A549 (cell line): ENCODE data around the gene CYP21A2.

Experiments
- BHLHE40 ChIP-seq: IDR thresholded peaks from 2 replicates; pipeline ENCODE4 v1.6.1; 2012; ENCODE audit warnings: low read depth, low read length, inconsistent platforms
- HOXA7 ChIP-seq: fragments of 250-450 bp; sonication (Bioruptor Pico); IDR thresholded peaks from 2 replicates; pipeline ENCODE4 v1.5.0; 2020; ENCODE audit warnings: mild to moderate bottlenecking, moderate library complexity
- JUN ChIP-seq, 2 experiments: fragments of >200 bp; sonication (Bioruptor Twin); formaldehyde crosslinking; IDR thresholded peaks; 2 replicates in 1 of 2; 3 replicates in 1 of 2; pipeline ENCODE4 v1.6.1; 2016 to 2017
- PHF8 ChIP-seq: fragments of 200-600 bp; sonication (generic); IDR thresholded peaks from 2 replicates; pipeline ENCODE4 v1.6.1; 2016; ENCODE audit warnings: low read depth, mild to moderate bottlenecking, antibody characterized with exemption, moderate library complexity, borderline replicate concordance
- POLR2A ChIP-seq: IDR thresholded peaks from 2 replicates; pipeline ENCODE4 v1.6.1; 2012; ENCODE audit warnings: mild to moderate bottlenecking, low read length
- SMC3 ChIP-seq: fragments of >200 bp; sonication (Bioruptor Twin); formaldehyde crosslinking; IDR thresholded peaks from 3 replicates; pipeline ENCODE4 v1.6.1; 2018; ENCODE audit warnings: inconsistent platforms
- ZNF302 ChIP-seq: fragments of 250-450 bp; sonication (Bioruptor Pico); IDR thresholded peaks from 2 replicates; pipeline ENCODE4 v1.9.0; 2021; ENCODE audit warnings: inconsistent platforms, mild to moderate bottlenecking, moderate library complexity
- TF ChIP-seq, protein P1 (sequence below): fragments of >200 bp; sonication (Bioruptor Twin); formaldehyde crosslinking; IDR thresholded peaks from 3 replicates; pipeline ENCODE4 v1.5.1; 2016

DNA sequence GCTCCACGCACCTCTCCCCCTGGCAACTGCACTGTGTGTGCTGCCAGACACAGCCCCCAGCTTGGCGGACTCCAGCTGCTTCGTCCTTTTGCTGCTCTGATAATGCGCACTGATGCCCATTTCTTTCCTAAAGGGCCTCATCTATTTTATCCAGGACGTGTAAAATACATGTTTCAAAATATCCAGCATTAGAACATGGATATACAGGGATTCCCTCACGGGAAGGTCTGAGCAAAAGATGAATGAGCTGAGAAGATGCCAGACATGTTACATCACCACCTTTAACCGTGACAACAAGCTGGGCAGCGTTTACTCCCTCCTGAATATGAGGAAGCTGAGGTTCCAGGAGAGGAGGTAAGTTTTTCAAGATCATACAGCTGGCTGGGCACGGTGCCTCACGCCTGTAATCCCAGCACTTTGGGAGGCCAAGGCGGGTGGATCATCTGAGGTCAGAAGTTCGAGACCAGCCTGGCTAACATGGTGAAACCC is 38.1 kb downstream of the CYP21A2 start:
- TF ChIP-seq, protein P1, sequence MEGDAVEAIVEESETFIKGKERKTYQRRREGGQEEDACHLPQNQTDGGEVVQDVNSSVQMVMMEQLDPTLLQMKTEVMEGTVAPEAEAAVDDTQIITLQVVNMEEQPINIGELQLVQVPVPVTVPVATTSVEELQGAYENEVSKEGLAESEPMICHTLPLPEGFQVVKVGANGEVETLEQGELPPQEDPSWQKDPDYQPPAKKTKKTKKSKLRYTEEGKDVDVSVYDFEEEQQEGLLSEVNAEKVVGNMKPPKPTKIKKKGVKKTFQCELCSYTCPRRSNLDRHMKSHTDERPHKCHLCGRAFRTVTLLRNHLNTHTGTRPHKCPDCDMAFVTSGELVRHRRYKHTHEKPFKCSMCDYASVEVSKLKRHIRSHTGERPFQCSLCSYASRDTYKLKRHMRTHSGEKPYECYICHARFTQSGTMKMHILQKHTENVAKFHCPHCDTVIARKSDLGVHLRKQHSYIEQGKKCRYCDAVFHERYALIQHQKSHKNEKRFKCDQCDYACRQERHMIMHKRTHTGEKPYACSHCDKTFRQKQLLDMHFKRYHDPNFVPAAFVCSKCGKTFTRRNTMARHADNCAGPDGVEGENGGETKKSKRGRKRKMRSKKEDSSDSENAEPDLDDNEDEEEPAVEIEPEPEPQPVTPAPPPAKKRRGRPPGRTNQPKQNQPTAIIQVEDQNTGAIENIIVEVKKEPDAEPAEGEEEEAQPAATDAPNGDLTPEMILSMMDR: no peak
- no peak for TF ChIP-seq SMC3
- TF ChIP-seq BHLHE40: no peak
- no peak for TF ChIP-seq HOXA7 (CRISPR knock-in tag)
- no peak for TF ChIP-seq PHF8
- TF ChIP-seq ZNF302 (CRISPR knock-in tag): no peak
- no peak for TF ChIP-seq JUN (IDR thresholded peaks at IDR 0.05)
- TF ChIP-seq POLR2A: no peak
